HepG2 (cell line): ENCODE measurements around the gene SLC25A11. TPM values are rescaled to one million over a fixed set of nuclear protein-coding genes. Genes with fewer than 3 reads are reported as not detected.

Source experiments
- ARID5B ChIP-seq: IDR thresholded peaks from 2 replicates; pipeline ENCODE4 v1.4.0; 2020; ENCODE audit warnings: mild to moderate bottlenecking, missing genetic modification reagents
- TSC22D2 ChIP-seq: sonication (generic); formaldehyde crosslinking; IDR thresholded peaks from 2 replicates; pipeline ENCODE4 v1.5.1; 2020; ENCODE audit warnings: missing genetic modification reagents, mild to moderate bottlenecking, borderline replicate concordance
- ZNF10 ChIP-seq: sonication (generic); formaldehyde crosslinking; IDR thresholded peaks from 2 replicates; pipeline ENCODE4 v1.4.0; 2020; ENCODE audit warnings: mild to moderate bottlenecking, low read depth, missing genetic modification reagents, borderline replicate concordance
- ZNF180 ChIP-seq: sonication (generic); formaldehyde crosslinking; IDR thresholded peaks from 2 replicates; pipeline ENCODE4 v1.4.0; 2020; ENCODE audit warnings: low read depth, missing genetic modification reagents, borderline replicate concordance
- ZNF512B ChIP-seq: sonication (generic); formaldehyde crosslinking; IDR thresholded peaks from 2 replicates; pipeline ENCODE4 v1.5.1; 2020; ENCODE audit warnings: missing genetic modification reagents, mild to moderate bottlenecking, borderline replicate concordance
- ZNF580 ChIP-seq: IDR thresholded peaks from 2 replicates; pipeline ENCODE4 v1.6.1; 2016; ENCODE audit warnings: low read depth, borderline replicate concordance
- ZNF670 ChIP-seq: sonication (generic); formaldehyde crosslinking; IDR thresholded peaks from 2 replicates; pipeline ENCODE4 v1.8.0; 2022; ENCODE audit warnings: mild to moderate bottlenecking, missing genetic modification reagents, borderline replicate concordance
- ZNF891 ChIP-seq: sonication (generic); formaldehyde crosslinking; IDR thresholded peaks from 2 replicates; pipeline ENCODE4 v1.5.0; 2020; ENCODE audit warnings: mild to moderate bottlenecking, missing genetic modification reagents
- polyA plus RNA-seq, 8 experiments: library from polyadenylated mRNA; depleted of rRNA in 3 of 8; stranded (reverse) in 7 of 8; unstranded in 1 of 8; fragments of >200 nt; fragmentation: Illumina TruSeq in 4 of 8; extraction: Trizol in 4 of 8; gene quantifications; 2 replicates each; pipeline versions ENCODE4 v1.2.1 to v1.2.3, GENCODE V29; 2011 to 2016; ENCODE audit warnings: low read depth in 4 of 8, missing spikeins in 1 of 8, mixed read lengths in 1 of 8; ENCODE audit not compliant: insufficient read depth in 1 of 8
- total RNA-seq, 5 experiments: library from RNA; depleted of rRNA; stranded (reverse); fragments of >200 nt; fragmentation: Illumina TruSeq; extraction: Trizol; gene quantifications; 2 replicates each; pipeline ENCODE4 v1.2.3, GENCODE V29; 2016; ENCODE audit warnings: low read depth in 1 of 5

Gene SLC25A11
- total and polyA plus RNA-seq, 2 of the 13 experiments (the other 11 are each of a cell fraction or from before 2014, with no cell fraction given): 35.4 to 47.2 TPM

DNA sequence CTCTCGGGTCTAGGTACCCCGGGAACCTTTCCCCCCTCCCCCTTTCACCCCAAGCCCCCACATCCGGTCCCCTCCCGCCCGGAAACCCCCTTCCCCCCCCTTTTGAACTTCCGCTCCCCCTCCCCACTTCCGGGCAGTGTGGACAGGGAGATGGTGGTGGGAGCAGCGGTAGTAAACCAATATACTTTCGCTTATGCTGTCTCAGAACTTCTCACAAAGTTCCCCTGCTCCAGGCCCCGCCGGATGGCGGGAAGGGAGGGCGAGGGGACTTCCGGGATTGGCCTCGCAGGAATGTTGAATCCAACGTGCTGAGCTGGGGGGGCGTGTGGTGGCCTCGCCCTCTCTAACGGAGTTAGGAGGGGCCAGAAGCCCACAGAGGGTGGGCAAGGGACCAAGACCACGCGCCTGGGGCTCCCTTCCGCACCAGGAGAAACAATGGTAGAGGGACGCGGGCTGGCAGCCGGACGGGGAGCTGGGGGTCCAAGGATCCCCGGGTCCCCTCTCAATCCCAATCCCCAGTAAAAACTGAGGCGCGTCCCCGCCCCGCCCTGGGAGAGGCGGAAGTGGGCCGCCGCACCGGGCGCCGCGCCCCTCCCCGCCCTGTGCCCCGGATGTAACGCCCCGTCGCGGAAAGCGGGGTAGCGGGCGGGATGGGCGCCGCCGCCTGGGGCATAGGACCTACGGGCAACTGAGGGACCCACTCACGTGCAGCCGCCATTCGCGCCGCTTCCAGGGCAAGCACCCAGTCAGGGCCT lies 7.7 kb upstream of the SLC25A11 start (continued):
- TF ChIP-seq ZNF512B (CRISPR knock-in tag) (no peak), ZNF891 (CRISPR knock-in tag) (no peak), TSC22D2 (CRISPR knock-in tag) (peak; percentile 14; the same call in 1 of the 2 replicates), ARID5B (CRISPR knock-in tag) (no peak), ZNF580 (no peak; the same call in 1 of the 2 replicates), ZNF670 (CRISPR knock-in tag) (no peak), ZNF180 (CRISPR knock-in tag) (no peak), ZNF10 (CRISPR knock-in tag) (no peak)
